Measurements from ENCODE around the gene DTNA. TPM values are rescaled to one million over a fixed set of nuclear protein-coding genes. Genes with fewer than 3 reads are reported as not detected.

Gene DTNA
- total and polyA plus RNA-seq, 9 donors: 58.1 to 84.2 (median 71.5) TPM

- H3K27me3 ChIP-seq (ENCODE audit: control insufficient read depth, insufficient read depth, low read length): no peaks in the 10 kb centered on the region
- WGBS (ENCODE audit: insufficient coverage): 86% methylated on average over 1 of the region's 2 CpGs
- no peaks in the 10 kb centered on the region for H3K9me3 ChIP-seq (replicated peaks; ENCODE audit: control insufficient read depth, low read depth, low read length)
- H3K4me3 ChIP-seq (ENCODE audit: low read length): no peak overlapping the region
- no peaks in the 10 kb centered on the region for H3K4me1 ChIP-seq (ENCODE audit: control insufficient read depth, insufficient read depth, low read length)
- DNase-seq: no peak
- no peaks in the 10 kb centered on the region for H3K36me3 ChIP-seq (ENCODE audit: control insufficient read depth, insufficient read depth, low read length)
- H3K27ac ChIP-seq (ENCODE audit: low read length): no peak overlapping the region
Measured at GRCh38 chr18:34696671-34697070, 13.4 kb upstream of the DTNA start.

- Histone ChIP-seq H3K36me3 (ENCODE audit: control insufficient read depth, insufficient read depth, low read length) (no peaks in the 10 kb centered on the region), H3K27me3 (ENCODE audit: control insufficient read depth, insufficient read depth, low read length) (no peaks in the 10 kb centered on the region), H3K9me3 (replicated peaks; ENCODE audit: control insufficient read depth, low read depth, low read length) (no peaks in the 10 kb centered on the region), H3K4me3 (ENCODE audit: low read length) (no peak overlapping the region), H3K27ac (ENCODE audit: low read length) (no peak overlapping the region), H3K4me1 (ENCODE audit: control insufficient read depth, insufficient read depth, low read length) (no peaks in the 10 kb centered on the region)
- WGBS (ENCODE audit: insufficient coverage): no CpG with 5 or more reads among the region's 1 CpG
- DNase-seq: no peak
Measured at GRCh38 chr18:34697233-34697632, 12.9 kb upstream of the DTNA start.

- 86% methylated on average over 2 of the region's 3 CpGs for whole genome bisulfite sequencing (ENCODE audit: insufficient coverage)
- H3K4me1 ChIP-seq (ENCODE audit: control insufficient read depth, insufficient read depth, low read length): no peaks in the 10 kb centered on the region
- no peak overlapping the region for H3K27ac ChIP-seq (ENCODE audit: low read length)
Measured at GRCh38 chr18:34697891-34698290, 12.2 kb upstream of the DTNA start.

GRCh38 chr18:34701911-34702310 is 8.2 kb upstream of the DTNA start:
- Histone ChIP-seq H3K4me3 (ENCODE audit: low read length) (no peak overlapping the region), H3K27me3 (ENCODE audit: control insufficient read depth, insufficient read depth, low read length) (no peaks in the 10 kb centered on the region), H3K36me3 (ENCODE audit: control insufficient read depth, insufficient read depth, low read length) (no peaks in the 10 kb centered on the region), H3K27ac (ENCODE audit: low read length) (no peak overlapping the region), H3K9me3 (replicated peaks; ENCODE audit: control insufficient read depth, low read depth, low read length) (no peaks in the 10 kb centered on the region), H3K4me1 (ENCODE audit: control insufficient read depth, insufficient read depth, low read length) (no peaks in the 10 kb centered on the region)
- no peak for DNase-seq
- WGBS (ENCODE audit: insufficient coverage): 67% methylated on average over 3 of the region's 3 CpGs

More at GRCh38 chr18:34697891-34698290, 12.2 kb upstream of the DTNA start:
- Histone ChIP-seq H3K27me3 (ENCODE audit: control insufficient read depth, insufficient read depth, low read length) (no peaks in the 10 kb centered on the region), H3K4me3 (ENCODE audit: low read length) (no peak overlapping the region), H3K9me3 (replicated peaks; ENCODE audit: control insufficient read depth, low read depth, low read length) (no peaks in the 10 kb centered on the region), H3K36me3 (ENCODE audit: control insufficient read depth, insufficient read depth, low read length) (no peaks in the 10 kb centered on the region)
- no peak for DNase-seq

- no peak overlapping the region for H3K27ac ChIP-seq (ENCODE audit: low read length)
- H3K36me3 ChIP-seq (ENCODE audit: control insufficient read depth, insufficient read depth, low read length): no peaks in the 10 kb centered on the region
- WGBS (ENCODE audit: insufficient coverage): no CpG with 5 or more reads among the region's 3 CpGs
- H3K4me3 ChIP-seq (ENCODE audit: low read length): no peak overlapping the region
- H3K27me3 ChIP-seq (ENCODE audit: control insufficient read depth, insufficient read depth, low read length): no peaks in the 10 kb centered on the region
- DNase-seq: no peak
- peaks cover 3% of the 10 kb centered on the region for H3K4me1 ChIP-seq (ENCODE audit: control insufficient read depth, insufficient read depth, low read length)
- no peaks in the 10 kb centered on the region for H3K9me3 ChIP-seq (replicated peaks; ENCODE audit: control insufficient read depth, low read depth, low read length)
Measured at GRCh38 chr18:34702814-34703213, 7.3 kb upstream of the DTNA start.

- no CpG with 5 or more reads among the region's 1 CpG for WGBS (ENCODE audit: insufficient coverage)
- Histone ChIP-seq H3K9me3 (replicated peaks; ENCODE audit: control insufficient read depth, low read depth, low read length) (no peaks in the 10 kb centered on the region), H3K36me3 (ENCODE audit: control insufficient read depth, insufficient read depth, low read length) (no peaks in the 10 kb centered on the region), H3K27ac (ENCODE audit: low read length) (no peak overlapping the region), H3K27me3 (ENCODE audit: control insufficient read depth, insufficient read depth, low read length) (no peaks in the 10 kb centered on the region), H3K4me1 (ENCODE audit: control insufficient read depth, insufficient read depth, low read length) (peaks cover 6% of the 10 kb centered on the region), H3K4me3 (ENCODE audit: low read length) (no peak overlapping the region)
- DNase-seq: no peak
Measured at GRCh38 chr18:34704074-34704473, 6.0 kb upstream of the DTNA start.

GRCh38 chr18:34704823-34705222 is 5.3 kb upstream of the DTNA start:
- Histone ChIP-seq H3K9me3 (replicated peaks; ENCODE audit: control insufficient read depth, low read depth, low read length) (no peaks in the 10 kb centered on the region), H3K36me3 (ENCODE audit: control insufficient read depth, insufficient read depth, low read length) (no peaks in the 10 kb centered on the region), H3K4me1 (ENCODE audit: control insufficient read depth, insufficient read depth, low read length) (peaks cover 9% of the 10 kb centered on the region), H3K4me3 (ENCODE audit: low read length) (no peak overlapping the region), H3K27me3 (ENCODE audit: control insufficient read depth, insufficient read depth, low read length) (no peaks in the 10 kb centered on the region), H3K27ac (ENCODE audit: low read length) (no peak overlapping the region)
- WGBS (ENCODE audit: insufficient coverage): 100% methylated on average over 2 of the region's 2 CpGs
- DNase-seq: no peak

GRCh38 chr18:34707670-34708069 is 2.4 kb upstream of the DTNA start:
- Histone ChIP-seq H3K9me3 (replicated peaks; ENCODE audit: control insufficient read depth, low read depth, low read length) (no peaks in the 10 kb centered on the region), H3K4me1 (ENCODE audit: control insufficient read depth, insufficient read depth, low read length) (peaks cover 9% of the 10 kb centered on the region), H3K4me3 (ENCODE audit: low read length) (no peak overlapping the region), H3K36me3 (ENCODE audit: control insufficient read depth, insufficient read depth, low read length) (no peaks in the 10 kb centered on the region), H3K27ac (ENCODE audit: low read length) (peak overlapping the region; percentile 54), H3K27me3 (ENCODE audit: control insufficient read depth, insufficient read depth, low read length) (no peaks in the 10 kb centered on the region)
- 20% methylated on average over 1 of the region's 4 CpGs for WGBS (ENCODE audit: insufficient coverage)
- peak; percentile 96 for DNase-seq

GRCh38 chr18:34709104-34709503 is 994 bp upstream of the DTNA start:
- peak overlapping the region; percentile 80 for H3K27ac ChIP-seq (ENCODE audit: low read length)
- H3K9me3 ChIP-seq (replicated peaks; ENCODE audit: control insufficient read depth, low read depth, low read length): no peaks in the 10 kb centered on the region
- 55% methylated on average over 2 of the region's 3 CpGs for WGBS (ENCODE audit: insufficient coverage)
- no peak overlapping the region for H3K4me3 ChIP-seq (ENCODE audit: low read length)
- DNase-seq: peak; percentile 29
- no peaks in the 10 kb centered on the region for H3K27me3 ChIP-seq (ENCODE audit: control insufficient read depth, insufficient read depth, low read length)
- no peaks in the 10 kb centered on the region for H3K36me3 ChIP-seq (ENCODE audit: control insufficient read depth, insufficient read depth, low read length)
- peaks cover 9% of the 10 kb centered on the region for H3K4me1 ChIP-seq (ENCODE audit: control insufficient read depth, insufficient read depth, low read length)

GRCh38 chr18:34710458-34710914 is 388 bp downstream of the DTNA start:
- peak overlapping the region; percentile 80 for H3K27ac ChIP-seq (ENCODE audit: low read length)
- H3K27me3 ChIP-seq (ENCODE audit: control insufficient read depth, insufficient read depth, low read length): no peaks in the 10 kb centered on the region
- DNase-seq: peak; percentile 64
- H3K4me3 ChIP-seq (ENCODE audit: low read length): peak overlapping the region; percentile 6
- H3K36me3 ChIP-seq (ENCODE audit: control insufficient read depth, insufficient read depth, low read length): no peaks in the 10 kb centered on the region
- H3K9me3 ChIP-seq (replicated peaks; ENCODE audit: control insufficient read depth, low read depth, low read length): no peaks in the 10 kb centered on the region
- WGBS (ENCODE audit: insufficient coverage): no CpG with 5 or more reads among the region's 6 CpGs
- H3K4me1 ChIP-seq (ENCODE audit: control insufficient read depth, insufficient read depth, low read length): peaks cover 9% of the 10 kb centered on the region

GRCh38 chr18:34710934-34711333 is 836 bp downstream of the DTNA start:
- H3K9me3 ChIP-seq (replicated peaks; ENCODE audit: control insufficient read depth, low read depth, low read length): no peaks in the 10 kb centered on the region
- H3K36me3 ChIP-seq (ENCODE audit: control insufficient read depth, insufficient read depth, low read length): no peaks in the 10 kb centered on the region
- peak; percentile 91 for DNase-seq
- peak overlapping the region; percentile 6 for H3K4me3 ChIP-seq (ENCODE audit: low read length)
- WGBS (ENCODE audit: insufficient coverage): no CpG with 5 or more reads among the region's 5 CpGs
- peaks cover 9% of the 10 kb centered on the region for H3K4me1 ChIP-seq (ENCODE audit: control insufficient read depth, insufficient read depth, low read length)
- no peaks in the 10 kb centered on the region for H3K27me3 ChIP-seq (ENCODE audit: control insufficient read depth, insufficient read depth, low read length)
- peak overlapping the region; percentile 80 for H3K27ac ChIP-seq (ENCODE audit: low read length)

Data from muscle of leg (tissue), 11 donors.